OCI-LY7 (cell line): Measurements from ENCODE around the gene PRMT1. TPM values are rescaled to one million over a fixed set of nuclear protein-coding genes. Genes with fewer than 3 reads are reported as not detected.
A peak's percentile ranks its signal among the peaks of the same experiment; 100 is the strongest.
"Not testable (repeated sequence)": the region's sequence is repeated elsewhere in the genome, so short reads cannot be mapped to it uniquely, and the experiment has no call there.

Source experiments
- BruUV-seq: library from RNA; stranded (reverse); fragments of 400-500 nt; replicated peaks from 2 replicates; lab custom pipeline; 2021; lab: Mats Ljungman, UMichigan
- CTCF ChIA-PET: fragments of 300-600 bp; sonication (Branson Sonifier 250); formaldehyde crosslinking; loops from one replicate; lab custom pipeline; 2022; ENCODE audit warnings: antibody characterized with exemption; ENCODE audit not compliant: unreplicated experiment; lab: Charles Lee
- POLR2A ChIA-PET: fragments of 300-600 bp; sonication (Branson Sonifier 250); formaldehyde crosslinking; loops from one replicate; lab custom pipeline; 2022; ENCODE audit warnings: antibody characterized with exemption; lab: Charles Lee
- DNase-seq: peaks from one replicate; pipeline ENCODE4 v3.0.0-alpha.2; 2015; ENCODE audit warnings: low spot score
- H2AFZ ChIP-seq: fragments of 200-600 bp; sonication (generic), shearing (Covaris generic); 2 replicates; pipeline ENCODE4 v1.6.1; 2014; ENCODE audit warnings: mild to moderate bottlenecking, antibody characterized with exemption, low read length, moderate library complexity
- H3K27ac ChIP-seq: fragments of 200-600 bp; sonication (generic); 2 replicates; pipeline ENCODE4 v1.5.1; 2014; ENCODE audit warnings: mixed run types, low read depth, mild to moderate bottlenecking, moderate library complexity, low read length, inconsistent platforms; ENCODE audit not compliant: poor library complexity, severe bottlenecking
- H3K36me3 ChIP-seq: fragments of 200-600 bp; sonication (generic); 2 replicates; pipeline ENCODE4 v1.6.1; 2014; ENCODE audit warnings: mild to moderate bottlenecking, antibody characterized with exemption, low read length, moderate library complexity, mixed read lengths; ENCODE audit not compliant: insufficient read depth
- H3K4me1 ChIP-seq: fragments of 200-600 bp; sonication (generic); 2 replicates; pipeline ENCODE4 v1.5.1; 2014; ENCODE audit warnings: mild to moderate bottlenecking, low read length; ENCODE audit not compliant: insufficient read depth, poor library complexity, severe bottlenecking
- H3K4me2 ChIP-seq: fragments of 200-600 bp; sonication (generic); 2 replicates; pipeline ENCODE4 v1.6.1; 2014; ENCODE audit warnings: mild to moderate bottlenecking, low read length
- H3K4me3 ChIP-seq: fragments of 200-600 bp; sonication (generic); 2 replicates; pipeline ENCODE4 v1.5.1; 2014; ENCODE audit warnings: mild to moderate bottlenecking, low read depth, low read length; ENCODE audit not compliant: poor library complexity, severe bottlenecking
- H3K79me2 ChIP-seq: fragments of 200-600 bp; sonication (generic); 2 replicates; pipeline ENCODE4 v1.6.1; 2016; ENCODE audit warnings: low read depth, mild to moderate bottlenecking, low read length, moderate library complexity, mixed read lengths; ENCODE audit not compliant: insufficient read depth
- H3K9me2 ChIP-seq: fragments of 200-600 bp; sonication (generic); 2 replicates; pipeline ENCODE4 v1.6.1; 2016; ENCODE audit warnings: mild to moderate bottlenecking, low read length, mixed read lengths; ENCODE audit not compliant: insufficient read depth
- H3K9me3 ChIP-seq: fragments of 200-600 bp; sonication (generic); 2 replicates; pipeline ENCODE4 v1.6.1; 2014; ENCODE audit warnings: mild to moderate bottlenecking, mixed run types, low read length, mixed read lengths
- H4K20me1 ChIP-seq: fragments of 200-600 bp; sonication (generic); 2 replicates; pipeline ENCODE4 v1.6.1; 2014; ENCODE audit warnings: mild to moderate bottlenecking, antibody characterized with exemption, low read length, moderate library complexity, mixed read lengths; ENCODE audit not compliant: insufficient read depth
- CTCF ChIP-seq: fragments of 200-600 bp; sonication (generic); conservative IDR thresholded peaks from 2 replicates; pipeline ENCODE4 v1.5.1; 2014; ENCODE audit warnings: mild to moderate bottlenecking, antibody characterized with exemption, low read length, moderate library complexity, mixed read lengths
- EZH2phosphoT487 ChIP-seq: fragments of 200-600 bp; sonication (generic); IDR thresholded peaks from 2 replicates; pipeline ENCODE4 v1.6.1; 2018; ENCODE audit warnings: low read depth, borderline replicate concordance, mild to moderate bottlenecking, mixed run types, antibody characterized with exemption, low read length, moderate library complexity, mixed read lengths
- intact Hi-C: fragments of 100-400 bp; cut with micrococcal nuclease; formaldehyde crosslinking; loops from one replicate; pipeline ENCODE4 v1.10.0; 2022; ENCODE audit not compliant: unreplicated experiment
- total RNA-seq, 2 experiments: library from RNA; depleted of rRNA in 1 of 2; stranded (reverse); fragments of >200 nt in 1 of 2; shearing (Covaris generic) in 1 of 2; gene quantifications; 2 replicates each; pipeline ENCODE4 v1.2.3, GENCODE V29; 2014 to 2022

The PRMT1 gene
- total RNA-seq, 2 experiments from 2014 or later, result 266 to 403 TPM

- Histone ChIP-seq H3K9me2 (no peaks in the 10 kb centered on the region), H3K27ac (no peak overlapping the region), H3K9me3 (no peaks in the 10 kb centered on the region), H3K4me1 (no peaks in the 10 kb centered on the region), H3K79me2 (no peaks in the 10 kb centered on the region), H3K4me3 (no peak overlapping the region), H2AFZ (no peak overlapping the region), H3K36me3 (peaks cover 30% of the 10 kb centered on the region), H4K20me1 (no peaks in the 10 kb centered on the region), H3K4me2 (no peak overlapping the region)
- ChIA-PET POLR2A (interaction anchor here (0.6 kb wide), 1 partner anchor 20 kb away, joined by 3 read pairs; no protein-coding TSS in a partner anchor), CTCF (no interaction called here)
- intact Hi-C loops, result no loop called here
- DNase-seq, result no peak
- BruUV-seq, result TSS peak; percentile 46
- TF ChIP-seq EZH2phosphoT487 (no peak), CTCF (no peak)
Observed at GRCh38 chr19:49631014-49631588, 46.0 kb upstream of the PRMT1 start.

GRCh38 chr19:49631610-49632192 lies 45.4 kb upstream of the PRMT1 start:
- BruUV-seq, result no TSS peak
- Histone ChIP-seq H3K4me3 (no peak overlapping the region), H3K27ac (no peak overlapping the region), H4K20me1 (no peaks in the 10 kb centered on the region), H3K79me2 (no peaks in the 10 kb centered on the region), H2AFZ (no peak overlapping the region), H3K36me3 (peaks cover 24% of the 10 kb centered on the region; the same call in 1 of the 2 replicates), H3K4me1 (no peaks in the 10 kb centered on the region), H3K9me3 (no peaks in the 10 kb centered on the region), H3K9me2 (no peaks in the 10 kb centered on the region), H3K4me2 (no peak overlapping the region)
- no peak for DNase-seq
- TF ChIP-seq CTCF, result no peak
- TF ChIP-seq EZH2phosphoT487, result no peak
- ChIA-PET CTCF (no interaction called here), POLR2A (no interaction called here)
- intact Hi-C loops, result no loop called here

GRCh38 chr19:49632576-49632975 lies 44.5 kb upstream of the PRMT1 start:
- H3K27ac ChIP-seq, result no peak overlapping the region
- no peaks in the 10 kb centered on the region for H3K4me1 ChIP-seq
- DNase-seq, result no peak
- no peaks in the 10 kb centered on the region for H3K9me2 ChIP-seq
- POLR2A ChIA-PET, result no interaction called here
- H3K4me3 ChIP-seq, result no peak overlapping the region
- no peak for TF ChIP-seq EZH2phosphoT487
- H3K9me3 ChIP-seq, result no peaks in the 10 kb centered on the region
- no peak overlapping the region for H2AFZ ChIP-seq
- no peaks in the 10 kb centered on the region for H4K20me1 ChIP-seq
- H3K36me3 ChIP-seq, result peaks cover 16% of the 10 kb centered on the region; the same call in 1 of the 2 replicates
- H3K79me2 ChIP-seq, result no peaks in the 10 kb centered on the region
- H3K4me2 ChIP-seq, result no peak overlapping the region
- BruUV-seq, result no TSS peak
- intact Hi-C loops, result no loop called here
- CTCF ChIA-PET, result no interaction called here

GRCh38 chr19:49633273-49633672 lies 43.8 kb upstream of the PRMT1 start:
- H3K4me2 ChIP-seq, H3K27ac ChIP-seq, DNase-seq, intact Hi-C loops, H3K4me3 ChIP-seq, H2AFZ ChIP-seq, H4K20me1 ChIP-seq, CTCF ChIA-PET, H3K79me2 ChIP-seq, BruUV-seq, H3K9me2 ChIP-seq, H3K4me1 ChIP-seq, H3K9me3 ChIP-seq, POLR2A ChIA-PET: not testable (repeated sequence)
- peaks cover 11% of the 10 kb centered on the region; the same call in 1 of the 2 replicates for H3K36me3 ChIP-seq
